ENCODE data around the gene PLK5. TPM values are rescaled to one million over a fixed set of nuclear protein-coding genes. Genes with fewer than 3 reads are reported as not detected.

PLK5 gene
- polyA plus RNA-seq, 1 donor from 2014 or later, result 3.6 TPM

GRCh38 chr19:1526066-1526778 is 2.3 kb downstream of the PLK5 start:
- Histone ChIP-seq H3K4me3 (ENCODE audit: low read length) (no peak overlapping the region), H3K36me3 (ENCODE audit: insufficient read depth, low read length) (no peaks in the 10 kb centered on the region), H3F3A (ENCODE audit: insufficient read depth, low read length, poor library complexity, severe bottlenecking) (no peaks in the 10 kb centered on the region), H3K9ac (ENCODE audit: low read length) (no peak overlapping the region), H4K20me1 (ENCODE audit: insufficient read depth) (no peaks in the 10 kb centered on the region), H3K27ac (ENCODE audit: low read length) (no peak overlapping the region), H3K9me2 (ENCODE audit: insufficient read depth, low read length) (no peaks in the 10 kb centered on the region), H3K4me2 (ENCODE audit: low read length) (no peak overlapping the region), H3K9me3 (ENCODE audit: low read length) (no peaks in the 10 kb centered on the region), H3K27me3 (ENCODE audit: insufficient read depth, low read depth, low read length) (peaks cover 24% of the 10 kb centered on the region), H3K79me2 (replicated peaks; ENCODE audit: insufficient read depth, low read length) (no peaks in the 10 kb centered on the region), H2AFZ (ENCODE audit: low read depth, low read length) (no peak overlapping the region)
- TF ChIP-seq REST (IDR thresholded peaks at IDR 0.05; ENCODE audit: borderline replicate concordance) (no peak), CTCF (IDR thresholded peaks at IDR 0.05; ENCODE audit: poor library complexity, severe bottlenecking) (no peak)

GRCh38 chr19:1526979-1527649 is 3.2 kb downstream of the PLK5 start:
- Histone ChIP-seq H4K20me1 (ENCODE audit: insufficient read depth) (no peaks in the 10 kb centered on the region), H3F3A (ENCODE audit: insufficient read depth, low read length, poor library complexity, severe bottlenecking) (no peaks in the 10 kb centered on the region), H3K36me3 (ENCODE audit: insufficient read depth, low read length) (no peaks in the 10 kb centered on the region), H3K27me3 (ENCODE audit: insufficient read depth, low read depth, low read length) (peaks cover 24% of the 10 kb centered on the region), H3K9me3 (ENCODE audit: low read length) (no peaks in the 10 kb centered on the region), H3K9ac (ENCODE audit: low read length) (no peak overlapping the region), H3K4me3 (ENCODE audit: low read length) (no peak overlapping the region), H3K79me2 (replicated peaks; ENCODE audit: insufficient read depth, low read length) (no peaks in the 10 kb centered on the region), H2AFZ (ENCODE audit: low read depth, low read length) (no peak overlapping the region), H3K9me2 (ENCODE audit: insufficient read depth, low read length) (no peaks in the 10 kb centered on the region), H3K4me2 (ENCODE audit: low read length) (no peak overlapping the region), H3K27ac (ENCODE audit: low read length) (no peak overlapping the region)
- TF ChIP-seq CTCF (IDR thresholded peaks at IDR 0.05; ENCODE audit: poor library complexity, severe bottlenecking) (no peak), MXI1 (conservative IDR thresholded peaks at IDR 0.05; ENCODE audit: poor library complexity, severe bottlenecking) (no peak), SMC3 (conservative IDR thresholded peaks at IDR 0.05; ENCODE audit: poor library complexity) (no peak), EZH2 (IDR thresholded peaks at IDR 0.05; ENCODE audit: borderline replicate concordance, insufficient read depth, low read length, poor library complexity, severe bottlenecking) (no peak), TAF1 (IDR thresholded peaks at IDR 0.05; ENCODE audit: low read depth) (no peak), REST (IDR thresholded peaks at IDR 0.05; ENCODE audit: borderline replicate concordance) (no peak), RAD21 (conservative IDR thresholded peaks at IDR 0.05) (no peak), POLR2AphosphoS5 (IDR thresholded peaks at IDR 0.05) (no peak), EP300 (conservative IDR thresholded peaks at IDR 0.05; ENCODE audit: poor library complexity, severe bottlenecking) (no peak)
